Muscle layer of duodenum (tissue), 2 donors: ENCODE results near the gene PLAC1.

Experiments used
- H3K27ac ChIP-seq: one replicate; pipeline ENCODE4 v1.7.0; 2013; ENCODE audit warnings: mild to moderate bottlenecking, low read length
- H3K27me3 ChIP-seq: one replicate; pipeline ENCODE4 v1.7.0; 2013; ENCODE audit warnings: low read depth, mild to moderate bottlenecking, control low read depth, low read length
- H3K36me3 ChIP-seq, 2 donors: one replicate each; pipeline ENCODE4 v1.7.0; 2013; ENCODE audit warnings: low read length in 2 of 2, control low read depth in 1 of 2, mild to moderate bottlenecking in 1 of 2; ENCODE audit not compliant: insufficient read depth in 2 of 2, control insufficient read depth in 1 of 2
- H3K4me1 ChIP-seq, 2 donors: one replicate each; pipeline ENCODE4 v1.7.0; 2013; ENCODE audit warnings: low read length in 2 of 2, mild to moderate bottlenecking in 2 of 2, control low read depth in 1 of 2, moderate library complexity in 1 of 2; ENCODE audit not compliant: insufficient read depth in 2 of 2, control insufficient read depth in 1 of 2
- H3K4me3 ChIP-seq, 2 donors: one replicate each; pipeline ENCODE4 v1.7.0; 2013; ENCODE audit warnings: low read length in 2 of 2, low read depth in 1 of 2, mild to moderate bottlenecking in 1 of 2
- H3K9me3 ChIP-seq, 2 donors: one replicate each; pipeline ENCODE4 v1.7.0; 2013; ENCODE audit warnings: low read length in 2 of 2, control low read depth in 1 of 2, mild to moderate bottlenecking in 1 of 2; ENCODE audit not compliant: control insufficient read depth in 1 of 2
- donor health status: healthy.

Gene PLAC1

DNA sequence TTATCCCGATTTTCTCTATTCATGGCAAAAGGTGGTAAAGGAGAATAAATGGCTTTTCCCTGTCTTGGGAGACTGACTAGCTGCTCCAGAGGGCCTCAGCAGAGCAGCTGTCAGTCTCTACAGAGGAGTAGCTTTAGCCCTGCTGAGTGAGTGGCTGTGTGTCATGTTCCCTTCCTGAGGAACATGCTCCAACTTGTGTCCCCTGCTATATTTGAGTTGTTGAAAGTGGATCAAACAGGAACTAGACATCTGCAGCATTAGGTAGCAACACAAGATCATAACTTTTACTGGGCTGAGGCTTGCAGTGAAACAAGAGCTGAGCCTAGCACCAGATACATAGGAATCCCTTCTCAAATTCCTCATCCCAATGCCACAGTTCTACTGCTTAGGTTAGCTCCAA, 26.7 kb upstream of the PLAC1 start:
- no peaks in the 10 kb centered on the region for H3K9me3 ChIP-seq
- no peaks in the 10 kb centered on the region for H3K36me3 ChIP-seq
- H3K27ac ChIP-seq, result no peak overlapping the region
- no peak overlapping the region for H3K4me3 ChIP-seq
- H3K4me1 ChIP-seq, result no peaks in the 10 kb centered on the region
- no peaks in the 10 kb centered on the region for H3K27me3 ChIP-seq

DNA sequence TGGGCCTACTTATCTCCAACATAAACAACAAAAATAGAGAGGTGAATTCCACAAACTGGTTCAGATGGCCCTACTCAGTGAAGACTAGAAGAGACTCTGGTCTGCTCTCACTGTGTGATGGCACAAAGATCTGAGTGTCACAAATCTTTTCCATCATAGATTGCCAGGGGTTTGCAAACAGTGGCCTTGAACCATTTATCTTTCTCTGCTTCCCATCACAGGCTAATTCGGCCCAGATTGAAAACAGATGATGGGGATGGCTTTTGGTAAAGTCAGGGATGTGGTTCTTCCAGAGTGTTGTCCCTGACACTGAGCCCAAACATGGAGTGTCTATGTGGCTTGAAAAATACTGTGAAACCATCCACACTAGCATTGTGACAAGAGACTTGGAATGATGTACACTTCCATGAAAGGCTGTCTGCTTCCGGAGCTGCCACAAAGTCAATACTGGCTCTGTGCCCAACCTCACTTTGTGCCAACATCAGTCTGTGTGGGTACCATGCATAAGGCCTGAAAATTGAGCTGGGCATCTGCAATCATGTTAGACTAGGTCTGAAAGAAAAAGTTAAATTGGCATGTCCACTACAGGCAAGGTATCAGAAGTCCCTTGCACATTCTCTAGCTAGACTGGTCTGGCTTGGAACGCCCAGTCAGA, 25.2 kb upstream of the PLAC1 start:
- H3K36me3 ChIP-seq, result no peaks in the 10 kb centered on the region
- no peak overlapping the region for H3K27ac ChIP-seq
- no peaks in the 10 kb centered on the region for H3K4me1 ChIP-seq
- H3K4me3 ChIP-seq, result no peak overlapping the region
- no peaks in the 10 kb centered on the region for H3K27me3 ChIP-seq
- H3K9me3 ChIP-seq, result no peaks in the 10 kb centered on the region

DNA sequence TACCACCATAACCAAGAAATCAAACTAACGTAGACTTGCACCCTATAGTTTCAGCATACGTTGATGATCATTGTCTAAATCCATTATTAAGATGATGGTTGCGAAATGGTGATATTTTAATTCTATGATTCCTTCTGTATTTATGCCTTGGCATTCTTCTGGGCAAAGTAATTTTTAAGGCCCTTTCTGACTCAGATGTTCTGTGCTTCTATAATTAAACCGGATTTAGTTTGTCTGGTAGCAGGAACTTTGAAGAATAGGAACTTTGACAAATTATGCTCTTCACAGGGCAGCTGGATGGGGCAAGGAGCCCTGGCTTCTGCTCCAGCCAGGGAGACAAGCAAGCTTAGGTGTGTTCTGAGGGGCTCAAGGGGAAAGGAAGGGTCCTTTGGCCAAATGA, 23.8 kb upstream of the PLAC1 start:
- Histone ChIP-seq H3K27ac (no peak overlapping the region), H3K36me3 (no peaks in the 10 kb centered on the region), H3K9me3 (no peaks in the 10 kb centered on the region), H3K27me3 (no peaks in the 10 kb centered on the region), H3K4me3 (no peak overlapping the region), H3K4me1 (no peaks in the 10 kb centered on the region)

DNA sequence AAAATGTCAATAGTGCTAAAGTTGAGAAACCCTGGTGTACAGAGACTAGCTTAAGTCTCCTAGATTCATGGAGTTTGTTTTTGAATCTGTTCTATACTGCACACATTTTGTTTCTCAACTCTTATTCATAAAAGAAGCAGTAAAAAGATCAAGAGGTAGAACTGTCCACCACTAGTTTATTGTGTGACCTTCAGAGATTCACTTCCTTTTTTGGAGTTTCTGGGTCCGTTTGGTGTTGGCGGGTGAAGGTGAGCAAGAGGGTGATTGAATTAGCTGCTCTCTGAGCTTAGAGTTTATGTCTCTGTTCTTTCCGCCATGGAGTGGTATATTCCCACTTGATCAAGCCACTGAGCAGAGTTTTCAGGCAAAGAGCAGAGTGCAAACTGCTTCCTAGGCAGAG, 21.4 kb upstream of the PLAC1 start:
- H3K27ac ChIP-seq, result no peak overlapping the region
- no peak overlapping the region for H3K4me3 ChIP-seq
- no peaks in the 10 kb centered on the region for H3K36me3 ChIP-seq
- no peaks in the 10 kb centered on the region for H3K9me3 ChIP-seq
- H3K4me1 ChIP-seq, result no peaks in the 10 kb centered on the region
- no peaks in the 10 kb centered on the region for H3K27me3 ChIP-seq

DNA sequence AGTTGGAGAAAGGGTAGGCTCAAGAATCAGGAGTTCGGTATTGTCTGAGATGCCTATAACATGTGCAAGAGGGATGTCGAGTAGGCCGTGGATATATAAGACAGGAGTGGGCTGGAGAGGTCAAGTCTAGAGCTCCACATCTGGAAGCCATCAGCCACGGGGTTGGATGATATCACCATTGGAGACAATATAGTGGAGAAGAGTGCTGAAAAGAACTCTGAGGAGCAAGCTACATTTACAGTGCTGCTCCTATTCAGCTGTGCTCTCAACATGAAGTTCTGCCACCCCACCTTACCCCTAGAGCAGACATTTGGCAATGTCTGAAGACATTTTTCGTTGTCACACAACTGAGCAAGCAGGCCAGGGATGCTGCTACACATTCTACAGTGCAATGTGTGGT, 20.9 kb upstream of the PLAC1 start:
- Histone ChIP-seq H3K4me1 (no peaks in the 10 kb centered on the region), H3K4me3 (no peak overlapping the region), H3K27me3 (no peaks in the 10 kb centered on the region), H3K9me3 (no peaks in the 10 kb centered on the region), H3K36me3 (no peaks in the 10 kb centered on the region), H3K27ac (no peak overlapping the region)

DNA sequence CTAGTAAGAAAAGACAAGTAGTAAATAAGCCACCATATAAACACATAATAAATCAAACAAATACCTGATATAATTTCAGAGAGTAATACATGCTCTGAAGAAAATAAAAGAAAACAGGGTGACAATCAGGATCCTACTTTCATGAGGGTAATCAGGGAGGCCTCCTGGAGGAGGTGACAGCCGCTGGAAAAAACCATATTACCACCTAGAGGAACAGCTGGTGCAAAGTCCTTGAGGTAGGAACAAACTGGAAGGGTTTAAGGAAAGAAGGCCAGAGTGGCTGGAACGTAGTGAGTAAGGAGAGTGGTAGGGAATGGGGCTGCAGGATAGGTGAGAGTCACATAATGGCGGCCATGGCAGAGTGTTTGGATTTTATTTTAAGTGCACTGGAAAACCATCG, 19.1 kb upstream of the PLAC1 start:
- H3K9me3 ChIP-seq, result no peaks in the 10 kb centered on the region
- H3K4me1 ChIP-seq, result no peaks in the 10 kb centered on the region
- H3K27me3 ChIP-seq, result no peaks in the 10 kb centered on the region
- no peak overlapping the region for H3K4me3 ChIP-seq
- H3K27ac ChIP-seq, result no peak overlapping the region
- H3K36me3 ChIP-seq, result no peaks in the 10 kb centered on the region

DNA sequence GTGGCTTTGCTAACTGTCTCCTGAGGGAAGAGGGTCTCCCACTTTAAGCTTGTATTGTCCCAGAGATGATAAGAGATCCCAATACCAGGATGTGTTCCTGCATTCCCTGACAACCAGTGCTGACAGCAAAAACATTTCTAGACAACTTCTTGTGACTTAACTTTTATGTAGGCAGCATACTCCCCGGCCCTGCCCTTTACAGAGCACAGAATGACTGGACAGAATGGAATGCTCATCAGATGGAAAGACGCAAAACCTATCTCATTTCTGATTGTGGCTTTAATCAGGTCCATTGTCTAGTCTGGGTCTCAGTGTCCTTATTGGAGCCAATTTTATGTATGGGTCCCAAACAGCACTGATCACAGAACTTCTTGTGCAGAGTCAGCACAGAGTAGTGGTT, 18.2 kb upstream of the PLAC1 start:
- Histone ChIP-seq H3K36me3 (no peaks in the 10 kb centered on the region), H3K4me1 (no peaks in the 10 kb centered on the region), H3K4me3 (no peak overlapping the region), H3K27me3 (no peaks in the 10 kb centered on the region), H3K27ac (no peak overlapping the region), H3K9me3 (no peaks in the 10 kb centered on the region)

DNA sequence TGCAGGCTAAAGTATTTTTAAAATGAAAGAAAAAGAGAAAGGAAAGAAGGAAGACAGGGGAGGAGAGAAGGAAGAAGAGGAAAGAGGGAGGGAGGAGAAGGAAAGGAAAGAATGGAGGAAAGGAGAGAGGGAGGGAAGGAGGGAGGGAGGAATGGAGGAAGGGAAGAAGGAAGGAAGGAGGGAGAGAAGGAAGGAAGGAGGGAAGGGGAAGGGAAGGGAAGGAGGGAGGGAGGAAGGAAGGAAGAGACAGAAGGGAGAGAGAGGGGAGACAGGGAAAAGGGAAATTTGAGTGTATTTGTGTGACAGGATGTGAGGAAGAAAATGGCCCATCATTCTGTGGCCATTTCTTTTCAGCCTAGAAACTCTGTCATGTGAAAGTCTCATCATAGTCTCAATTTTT, 14.9 kb upstream of the PLAC1 start:
- Histone ChIP-seq H3K36me3 (no peaks in the 10 kb centered on the region), H3K27ac (no peak overlapping the region), H3K4me1 (no peaks in the 10 kb centered on the region), H3K4me3 (no peak overlapping the region), H3K27me3 (no peaks in the 10 kb centered on the region), H3K9me3 (no peaks in the 10 kb centered on the region)

DNA sequence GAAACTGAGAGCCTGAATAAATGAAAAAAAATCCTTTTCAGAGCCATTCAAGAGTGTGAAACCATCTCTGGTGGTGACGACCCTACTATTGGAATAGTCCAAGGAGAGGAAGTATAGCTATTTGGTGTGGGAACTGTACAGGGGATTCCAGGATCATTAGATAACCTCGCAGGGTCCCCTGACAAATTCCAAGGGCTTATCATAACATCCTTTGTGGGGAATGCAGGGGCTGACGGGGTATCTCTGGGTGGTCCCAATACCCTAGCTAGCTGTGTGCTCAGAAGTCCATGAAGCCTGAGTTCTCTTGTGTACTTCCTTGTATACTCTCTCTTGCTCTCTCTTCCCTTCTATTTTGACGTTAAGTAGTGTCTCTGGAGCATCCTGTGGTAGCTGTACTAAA, 13.8 kb upstream of the PLAC1 start:
- H3K27ac ChIP-seq, result no peak overlapping the region
- H3K27me3 ChIP-seq, result no peaks in the 10 kb centered on the region
- no peak overlapping the region for H3K4me3 ChIP-seq
- no peaks in the 10 kb centered on the region for H3K36me3 ChIP-seq
- H3K4me1 ChIP-seq, result no peaks in the 10 kb centered on the region
- no peaks in the 10 kb centered on the region for H3K9me3 ChIP-seq

DNA sequence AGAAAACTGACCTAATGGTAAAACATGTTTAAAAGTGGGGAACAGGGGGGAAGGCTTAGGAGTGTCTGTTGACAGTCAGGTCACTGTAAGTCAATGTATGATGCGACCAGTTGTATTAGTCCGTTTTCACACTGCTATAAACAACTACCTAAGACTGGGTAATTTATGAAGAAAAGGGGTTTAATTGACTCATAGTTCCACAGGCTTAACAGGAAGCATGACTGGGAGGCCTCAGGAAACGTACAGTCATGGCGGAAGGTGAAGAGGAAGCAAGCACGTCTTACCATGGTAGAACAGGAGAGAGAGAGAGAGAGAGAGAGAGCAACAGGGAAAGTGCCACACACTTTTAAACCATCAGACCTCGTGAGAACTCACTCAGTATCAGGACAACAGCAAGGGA, 13.0 kb upstream of the PLAC1 start:
- Histone ChIP-seq H3K4me3 (no peak overlapping the region), H3K27me3 (no peaks in the 10 kb centered on the region), H3K27ac (no peak overlapping the region), H3K4me1 (no peaks in the 10 kb centered on the region), H3K36me3 (no peaks in the 10 kb centered on the region), H3K9me3 (no peaks in the 10 kb centered on the region)

DNA sequence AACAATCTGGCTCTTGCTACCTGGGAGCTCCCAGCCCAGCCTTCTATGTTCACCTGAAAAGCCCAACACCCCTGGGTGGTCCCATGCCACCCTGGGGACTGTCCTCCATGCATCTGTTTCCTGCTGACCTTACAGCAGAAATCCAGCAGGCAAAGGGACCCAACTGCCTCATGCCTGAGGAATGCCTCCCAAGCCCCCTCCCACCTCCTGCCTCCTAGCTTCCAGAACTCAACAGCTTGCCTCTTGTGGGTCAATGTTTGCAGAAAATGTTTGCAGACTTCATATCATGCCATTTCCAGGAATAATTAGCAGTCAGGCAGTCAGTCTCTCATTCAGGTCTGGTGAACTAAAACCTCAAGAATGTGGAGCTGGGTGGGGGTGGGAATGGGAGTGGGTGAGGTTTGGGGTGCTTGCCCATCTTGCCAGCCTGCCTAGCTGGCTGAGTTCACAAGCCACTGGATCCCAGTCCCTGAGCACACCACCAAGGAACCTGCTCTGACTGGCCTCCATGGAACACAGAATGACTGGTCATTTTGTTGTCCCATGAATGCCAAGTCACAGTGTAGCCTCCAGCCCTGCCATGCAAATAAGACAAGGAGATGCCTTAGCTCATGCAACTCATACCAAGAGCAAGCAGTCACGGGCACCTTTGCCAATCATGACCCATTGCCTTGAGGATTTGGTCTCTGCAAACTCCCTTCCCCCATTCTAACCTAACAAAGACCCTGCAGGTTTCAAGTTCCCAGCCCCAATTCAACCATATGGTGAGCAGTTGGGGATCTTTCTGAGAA, 12.1 kb upstream of the PLAC1 start:
- no peaks in the 10 kb centered on the region for H3K4me1 ChIP-seq

More for the DNA sequence above, 12.1 kb upstream of the PLAC1 start:
- Histone ChIP-seq H3K9me3 (no peaks in the 10 kb centered on the region), H3K27ac (no peak overlapping the region), H3K27me3 (no peaks in the 10 kb centered on the region), H3K36me3 (no peaks in the 10 kb centered on the region), H3K4me3 (no peak overlapping the region)
